Endothelial cell of hepatic sinusoid (primary cell): ENCODE data around the gene VTI1A.
"Not testable (repeated sequence)": the region's sequence is repeated elsewhere in the genome, so short reads cannot be mapped to it uniquely, and the experiment has no call there.

Source experiments
- in situ Hi-C: cut with HindIII; loops from 2 replicates; pipeline ENCODE4 v1.10.0; 2017; ENCODE audit warnings: low sequenced_read_pairs

Gene VTI1A

DNA sequence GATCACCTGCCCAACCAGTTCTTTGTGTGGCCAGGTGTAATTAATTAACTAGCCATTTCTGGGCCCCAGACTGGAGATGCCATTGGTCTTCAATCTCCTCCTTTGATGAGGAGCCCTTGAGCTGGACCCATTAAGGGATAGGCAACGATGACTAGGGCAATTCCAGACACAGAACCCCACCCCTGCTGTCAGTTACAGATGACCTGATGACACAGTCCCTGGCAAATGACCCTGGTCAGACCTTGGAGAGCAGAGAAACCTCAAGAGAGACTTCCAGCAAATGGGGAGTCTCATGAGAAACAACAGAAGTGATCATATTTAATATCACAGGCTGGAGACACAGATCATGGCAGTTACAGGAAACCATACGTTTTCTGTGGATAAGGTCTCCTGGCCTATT, 401.2 kb downstream of the VTI1A start:
- in situ Hi-C loops, result no loop called here

DNA sequence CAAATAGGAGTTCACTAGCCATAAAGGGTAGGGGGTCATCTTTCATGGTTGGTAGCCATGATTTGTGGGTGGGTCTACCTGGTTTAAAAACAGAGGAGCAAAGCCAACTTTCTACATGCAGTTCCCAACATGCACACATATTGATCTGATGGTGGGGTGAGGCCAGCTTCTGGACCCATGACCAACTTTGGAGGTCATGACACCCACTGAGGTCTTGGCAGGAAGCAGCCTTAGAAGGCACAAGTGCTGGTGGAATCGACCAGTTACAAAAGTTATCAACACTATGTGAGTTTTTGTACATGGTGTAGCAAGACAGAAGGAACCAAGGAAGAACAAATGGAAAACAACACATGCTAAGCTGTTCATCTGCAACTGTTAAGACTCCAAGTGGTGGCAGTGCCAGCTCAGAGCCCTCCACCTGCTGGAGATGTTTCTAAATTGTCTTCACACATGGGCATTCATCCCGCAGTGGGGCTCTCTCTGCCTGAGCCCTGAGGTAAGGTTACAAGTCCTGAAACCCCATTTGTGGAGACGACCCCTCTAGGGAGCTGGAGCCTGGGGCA, 401.9 kb downstream of the VTI1A start:
- in situ Hi-C loops, result no loop called here

DNA sequence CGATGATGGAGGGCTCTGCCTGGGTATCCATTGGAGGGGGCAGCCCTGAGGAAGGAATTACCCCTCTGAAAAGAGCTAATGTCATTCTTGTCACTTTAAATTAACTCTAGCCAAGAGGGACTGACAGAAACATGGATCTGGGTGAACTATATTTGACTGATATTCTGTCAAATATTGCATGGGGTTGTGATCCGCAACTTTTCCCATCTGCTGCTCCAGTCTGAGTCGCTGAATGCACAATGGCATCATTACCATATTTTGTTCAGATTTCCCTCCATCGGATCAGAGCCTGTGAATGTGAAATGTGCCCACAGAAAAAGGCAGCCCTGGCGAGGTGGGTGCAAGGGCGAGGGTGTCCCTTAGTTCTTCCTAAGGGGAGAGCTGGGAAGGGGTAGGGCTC, 402.5 kb downstream of the VTI1A start:
- in situ Hi-C loops, result no loop called here

DNA sequence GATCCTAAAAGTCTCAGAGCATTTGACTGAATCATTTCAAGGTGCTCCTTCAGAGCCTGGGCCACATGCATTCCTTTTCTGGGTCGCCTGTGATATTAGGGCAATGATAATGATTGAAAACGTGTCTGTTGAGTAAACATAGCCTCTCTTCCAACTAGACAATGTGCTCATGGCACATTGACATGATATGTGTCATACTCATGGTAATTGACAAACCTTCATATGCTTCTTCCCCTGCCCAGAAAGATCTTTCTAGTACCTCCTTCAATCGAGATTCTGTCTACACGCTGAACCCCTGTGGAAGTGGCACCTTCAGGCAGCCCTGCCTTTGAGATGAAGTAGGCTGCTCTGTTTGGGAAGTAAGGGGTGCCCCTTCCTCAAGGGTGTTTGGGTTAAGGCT, 404.2 kb downstream of the VTI1A start:
- in situ Hi-C loops, result loop anchor here (5.0 kb wide), 1 partner anchor 39 kb away; no protein-coding TSS in a partner anchor

DNA sequence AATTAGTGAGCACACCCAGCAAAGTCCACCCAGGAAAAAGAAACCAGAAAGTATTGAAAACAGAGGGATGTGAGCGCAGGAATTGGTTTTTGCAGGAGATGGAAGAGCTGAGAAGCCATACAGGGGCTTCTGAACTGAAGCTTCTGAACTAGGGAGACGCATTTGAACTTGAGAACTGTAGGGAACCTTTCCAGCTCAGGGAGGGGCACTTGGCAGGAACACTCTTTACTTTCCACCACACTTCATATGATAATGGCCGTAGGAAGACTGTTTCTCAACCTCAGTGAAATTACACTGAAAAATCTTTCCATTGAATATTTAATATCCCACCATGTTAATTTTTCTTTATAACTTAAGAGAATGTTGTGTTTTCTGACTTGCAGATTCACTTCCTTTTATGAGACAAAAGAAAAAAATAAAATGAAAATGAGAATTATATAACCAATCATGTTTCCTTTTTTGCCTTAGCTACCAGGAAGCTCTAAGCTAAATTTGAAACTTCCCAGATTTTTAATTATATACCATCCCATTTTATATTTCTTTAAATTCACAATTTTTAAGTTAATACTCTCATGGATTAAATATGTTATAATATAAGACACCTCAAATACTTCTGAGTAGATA, 404.7 kb downstream of the VTI1A start:
- in situ Hi-C loops, result loop anchor here (5.0 kb wide), 1 partner anchor 39 kb away; no protein-coding TSS in a partner anchor

DNA sequence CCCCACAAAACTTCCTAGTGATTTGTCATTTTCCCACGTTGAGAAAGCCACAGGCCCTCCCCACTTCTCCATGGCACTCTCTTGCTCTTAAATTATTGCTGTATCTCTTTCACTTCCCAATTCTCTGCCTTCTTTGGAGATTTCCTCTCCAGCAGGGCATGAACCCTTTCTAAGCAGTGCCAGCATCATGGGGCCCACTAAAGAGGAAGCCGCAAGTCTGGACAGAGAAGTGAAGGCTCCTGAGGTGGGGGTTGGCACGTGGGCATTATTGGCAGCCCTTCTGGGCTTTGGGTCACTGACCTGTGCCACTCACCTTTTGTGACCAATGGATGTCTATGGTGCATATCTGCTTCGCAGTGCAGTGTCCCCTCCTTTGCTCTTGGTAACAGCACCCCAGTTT, 405.3 kb downstream of the VTI1A start:
- in situ Hi-C loops, result loop anchor here (5.0 kb wide), 1 partner anchor 40 kb away; no protein-coding TSS in a partner anchor

DNA sequence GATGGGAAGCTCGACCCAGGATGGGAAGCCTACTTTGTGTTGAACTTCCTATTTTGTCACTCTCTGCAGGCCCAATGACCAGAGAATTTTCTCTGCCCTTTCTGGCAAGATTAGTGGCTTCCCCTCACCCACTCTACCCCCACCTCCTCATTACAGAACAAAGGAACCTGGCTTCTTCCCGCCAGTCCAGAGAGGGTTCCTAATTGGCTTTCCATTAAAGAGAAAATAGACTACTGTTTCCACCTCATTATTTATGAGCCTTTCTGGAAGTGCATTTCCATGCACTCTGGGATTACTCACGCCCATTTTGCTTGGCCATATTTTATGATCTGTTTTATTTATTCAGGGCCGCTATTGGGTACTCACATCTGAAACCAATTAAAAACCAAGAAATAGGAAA, 408.1 kb downstream of the VTI1A start:
- in situ Hi-C loops, result no loop called here

DNA sequence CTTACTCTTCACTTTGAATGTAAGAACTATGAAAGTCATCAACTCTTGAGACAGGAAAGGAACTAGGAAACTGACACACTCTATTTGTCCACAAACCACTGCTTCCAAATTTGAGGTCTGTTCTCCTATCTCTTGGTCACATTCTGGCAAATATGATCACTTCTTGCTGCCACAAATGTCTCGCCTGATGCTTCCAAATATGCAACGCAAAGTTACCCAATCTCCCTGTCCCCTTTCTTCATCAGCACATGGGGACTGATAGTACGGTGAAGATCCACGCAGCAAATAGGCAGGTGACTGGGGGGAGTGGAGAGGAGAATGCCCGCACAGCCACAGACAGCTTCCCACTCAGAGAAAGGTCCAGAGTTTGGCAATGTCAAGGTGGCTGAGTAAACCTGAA, 410.5 kb downstream of the VTI1A start:
- in situ Hi-C loops, result no loop called here

DNA sequence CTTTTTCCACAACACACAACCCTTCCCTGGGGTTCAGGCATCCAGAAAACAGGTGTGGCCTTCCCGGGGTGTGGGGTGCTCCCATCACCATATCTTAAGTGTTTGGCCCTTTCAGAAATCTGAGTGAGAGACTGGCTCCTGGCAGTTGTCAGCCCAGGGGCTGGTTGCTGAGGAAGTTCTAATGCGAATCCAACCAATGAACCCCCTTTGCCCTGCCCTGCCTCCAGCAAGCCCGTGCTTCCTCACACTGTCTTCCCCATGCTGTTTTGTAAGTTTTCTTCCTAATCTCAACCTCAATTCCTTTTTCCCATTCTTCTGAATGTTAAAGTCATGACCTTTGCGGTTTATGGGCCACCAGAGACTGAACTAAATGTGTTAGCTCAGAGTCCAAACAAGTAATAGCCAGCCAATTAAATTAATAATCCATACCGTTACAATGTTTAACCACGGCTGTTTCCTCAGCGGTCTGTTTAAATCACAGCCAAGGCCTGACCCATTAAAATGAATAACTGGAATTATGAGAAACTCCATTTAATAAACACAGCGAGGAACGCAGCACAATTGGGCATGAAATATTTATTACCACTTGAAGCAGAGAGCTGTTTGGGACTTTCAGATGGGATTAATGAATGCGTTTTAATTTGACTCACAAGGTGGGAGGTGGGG, 412.1 kb downstream of the VTI1A start:
- in situ Hi-C loops, result no loop called here

DNA sequence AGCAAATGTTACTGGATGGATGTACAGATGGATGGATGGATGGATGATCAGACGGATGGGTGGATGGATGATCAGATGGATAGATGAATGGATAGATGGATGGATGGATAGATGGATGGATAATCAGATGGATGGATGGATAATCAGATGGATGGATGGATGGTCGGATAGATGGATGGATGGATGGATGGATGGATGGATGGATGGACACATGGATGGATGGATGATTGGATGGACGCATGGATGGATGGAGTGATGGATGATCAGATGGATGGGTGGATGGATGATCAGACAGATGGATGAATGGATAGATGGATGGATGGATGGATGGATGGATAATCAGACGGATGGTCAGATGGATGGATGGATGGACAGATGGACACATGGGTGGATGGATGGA, 412.8 kb downstream of the VTI1A start:
- in situ Hi-C loops, result no loop called here

DNA sequence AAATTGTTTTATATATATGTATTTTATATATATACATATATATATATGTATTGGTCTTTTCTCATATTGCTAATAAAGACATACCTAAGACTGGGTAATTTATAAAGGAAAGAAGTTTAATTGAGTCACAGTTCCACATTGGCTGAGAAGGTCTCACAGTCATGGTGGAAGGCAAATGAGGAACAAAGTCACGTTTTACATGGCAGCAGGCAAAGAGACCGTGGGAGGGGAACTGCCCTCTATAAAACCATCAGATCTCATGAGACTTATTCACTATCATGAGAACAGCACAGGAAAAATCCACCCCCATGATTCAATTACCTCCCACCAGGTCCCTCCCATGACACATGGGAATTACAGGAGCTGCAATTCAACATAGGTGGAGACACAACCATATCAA, 416.4 kb downstream of the VTI1A start:
- in situ Hi-C loops, result not testable (repeated sequence)
